Measurements from ENCODE around the gene OPCML. TPM values are rescaled to one million over a fixed set of nuclear protein-coding genes. Genes with fewer than 3 reads are reported as not detected.

OPCML gene
- total RNA-seq, 2 donors from 2014 or later = under 0.01 TPM; not detected in 1

DNA sequence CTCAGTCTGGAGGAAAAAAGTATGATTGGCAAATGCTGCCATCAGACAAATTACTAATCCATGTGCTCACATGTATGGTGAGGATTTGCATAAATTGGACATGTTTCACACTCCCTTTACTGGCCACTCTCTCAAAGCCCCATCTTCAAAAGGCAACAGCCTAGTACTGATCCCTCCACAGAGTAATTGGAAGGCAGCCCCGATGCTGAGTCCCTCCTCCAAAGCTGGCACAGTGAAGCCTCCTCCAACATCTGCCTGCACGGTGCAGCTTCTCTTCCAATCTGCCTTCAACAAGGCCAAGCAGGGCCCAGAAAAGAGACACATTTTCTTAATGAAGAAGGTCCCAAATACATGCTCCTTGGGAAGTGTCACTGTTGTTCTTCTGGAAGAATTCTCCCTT, 350.6 kb downstream of the OPCML start:
- H3K36me3 ChIP-seq (replicated peaks in 1 of 2; ENCODE audit: insufficient read depth in 1 of 2, low read depth in 2 of 2) = no peaks in the 10 kb centered on the region
- TF ChIP-seq POLR2A (IDR thresholded peaks at IDR 0.05) = no peak
- TF ChIP-seq, protein P1, sequence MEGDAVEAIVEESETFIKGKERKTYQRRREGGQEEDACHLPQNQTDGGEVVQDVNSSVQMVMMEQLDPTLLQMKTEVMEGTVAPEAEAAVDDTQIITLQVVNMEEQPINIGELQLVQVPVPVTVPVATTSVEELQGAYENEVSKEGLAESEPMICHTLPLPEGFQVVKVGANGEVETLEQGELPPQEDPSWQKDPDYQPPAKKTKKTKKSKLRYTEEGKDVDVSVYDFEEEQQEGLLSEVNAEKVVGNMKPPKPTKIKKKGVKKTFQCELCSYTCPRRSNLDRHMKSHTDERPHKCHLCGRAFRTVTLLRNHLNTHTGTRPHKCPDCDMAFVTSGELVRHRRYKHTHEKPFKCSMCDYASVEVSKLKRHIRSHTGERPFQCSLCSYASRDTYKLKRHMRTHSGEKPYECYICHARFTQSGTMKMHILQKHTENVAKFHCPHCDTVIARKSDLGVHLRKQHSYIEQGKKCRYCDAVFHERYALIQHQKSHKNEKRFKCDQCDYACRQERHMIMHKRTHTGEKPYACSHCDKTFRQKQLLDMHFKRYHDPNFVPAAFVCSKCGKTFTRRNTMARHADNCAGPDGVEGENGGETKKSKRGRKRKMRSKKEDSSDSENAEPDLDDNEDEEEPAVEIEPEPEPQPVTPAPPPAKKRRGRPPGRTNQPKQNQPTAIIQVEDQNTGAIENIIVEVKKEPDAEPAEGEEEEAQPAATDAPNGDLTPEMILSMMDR (IDR thresholded peaks at IDR 0.05) = no peak
- H3K4me3 ChIP-seq = no peak overlapping the region
- intact Hi-C loops (cut with DNase I) = no loop called here
- WGBS, 2 donors = 36 to 46% methylated on average over 2 of the region's 2 CpGs
- ATAC-seq = no peak
- H3K9me3 ChIP-seq = no peaks in the 10 kb centered on the region
- H3K4me1 ChIP-seq = no peaks in the 10 kb centered on the region
- no peak overlapping the region for H3K27ac ChIP-seq
- no peak for DNase-seq
- H3K27me3 ChIP-seq = no peaks in the 10 kb centered on the region

DNA sequence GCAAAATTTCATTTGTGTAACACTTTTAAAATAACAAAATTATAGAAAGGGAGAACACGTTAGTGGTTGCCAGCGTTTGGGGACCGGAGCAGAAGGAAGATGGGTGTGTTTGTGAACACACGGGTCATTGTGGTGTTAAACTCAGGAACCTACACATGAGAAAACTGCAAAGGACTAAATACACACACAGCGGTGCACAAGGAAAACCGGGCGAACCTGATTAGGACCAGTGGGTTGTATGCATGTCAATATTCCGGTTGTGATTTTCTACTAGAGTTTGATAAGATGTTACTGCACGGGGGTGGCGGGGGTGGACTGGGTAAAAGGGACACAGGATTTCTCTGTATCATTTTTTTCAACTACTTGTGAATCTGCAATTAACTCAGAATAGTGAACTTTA, 351.2 kb downstream of the OPCML start:
- H3K9me3 ChIP-seq = no peaks in the 10 kb centered on the region
- H3K4me3 ChIP-seq = no peak overlapping the region
- 11 to 19% methylated on average over 10 of the region's 10 CpGs for WGBS, 2 donors
- DNase-seq = no peak
- TF ChIP-seq, protein P1 (IDR thresholded peaks at IDR 0.05) = no peak
- no peak for TF ChIP-seq POLR2A (IDR thresholded peaks at IDR 0.05)
- no peaks in the 10 kb centered on the region for H3K36me3 ChIP-seq (replicated peaks in 1 of 2; ENCODE audit: insufficient read depth in 1 of 2, low read depth in 2 of 2)
- intact Hi-C loops (cut with DNase I) = no loop called here
- no peak for ATAC-seq
- no peak overlapping the region for H3K27ac ChIP-seq
- H3K27me3 ChIP-seq = no peaks in the 10 kb centered on the region
- no peaks in the 10 kb centered on the region for H3K4me1 ChIP-seq

GRCh38 chr11:133180201-133180600, 352.1 kb downstream of the OPCML start:
- no peak for DNase-seq
- intact Hi-C loops (cut with DNase I) = no loop called here
- no peak overlapping the region for H3K27ac ChIP-seq
- H3K36me3 ChIP-seq (replicated peaks in 1 of 2; ENCODE audit: insufficient read depth in 1 of 2, low read depth in 2 of 2) = no peaks in the 10 kb centered on the region
- no peaks in the 10 kb centered on the region for H3K9me3 ChIP-seq
- no peak for TF ChIP-seq POLR2A (IDR thresholded peaks at IDR 0.05)
- TF ChIP-seq, protein P1 (IDR thresholded peaks at IDR 0.05) = no peak
- H3K27me3 ChIP-seq = no peaks in the 10 kb centered on the region
- WGBS, 2 donors = 64 to 66% methylated on average over 6 to 7 of the region's 7 CpGs
- ATAC-seq = no peak
- H3K4me1 ChIP-seq = no peaks in the 10 kb centered on the region
- H3K4me3 ChIP-seq = no peak overlapping the region

DNA sequence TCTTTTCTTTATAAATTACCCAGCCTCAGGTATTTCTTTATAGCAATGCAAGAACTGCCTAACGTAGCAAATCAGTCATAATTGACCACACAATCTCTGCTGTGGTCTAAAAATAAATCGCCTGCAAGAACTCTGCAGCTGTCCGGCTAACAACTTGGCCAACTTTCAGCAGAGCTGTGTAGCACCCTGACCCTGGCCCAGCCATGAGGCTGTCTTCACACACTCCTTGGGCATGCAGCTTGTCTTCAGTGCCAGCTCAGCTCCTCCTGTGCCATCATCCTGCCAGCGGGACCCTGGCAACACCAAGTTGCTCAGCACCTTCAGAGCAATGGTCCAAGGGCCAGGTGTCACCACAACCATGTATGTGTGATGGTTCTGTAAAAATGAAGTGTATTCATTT, 355.6 kb downstream of the OPCML start:
- ATAC-seq (no peak), DNase-seq (no peak)
- intact Hi-C loops (cut with DNase I) = no loop called here
- H3K36me3 ChIP-seq (replicated peaks in 1 of 2; ENCODE audit: insufficient read depth in 1 of 2, low read depth in 2 of 2) = no peaks in the 10 kb centered on the region
- WGBS, 2 donors = 64 to 69% methylated on average over 4 of the region's 4 CpGs
- no peak overlapping the region for H3K4me3 ChIP-seq
- H3K4me1 ChIP-seq = no peaks in the 10 kb centered on the region
- H3K27me3 ChIP-seq = no peaks in the 10 kb centered on the region
- no peak overlapping the region for H3K27ac ChIP-seq
- no peak for TF ChIP-seq POLR2A (IDR thresholded peaks at IDR 0.05)
- TF ChIP-seq, protein P1 (IDR thresholded peaks at IDR 0.05) = no peak
- no peaks in the 10 kb centered on the region for H3K9me3 ChIP-seq

DNA sequence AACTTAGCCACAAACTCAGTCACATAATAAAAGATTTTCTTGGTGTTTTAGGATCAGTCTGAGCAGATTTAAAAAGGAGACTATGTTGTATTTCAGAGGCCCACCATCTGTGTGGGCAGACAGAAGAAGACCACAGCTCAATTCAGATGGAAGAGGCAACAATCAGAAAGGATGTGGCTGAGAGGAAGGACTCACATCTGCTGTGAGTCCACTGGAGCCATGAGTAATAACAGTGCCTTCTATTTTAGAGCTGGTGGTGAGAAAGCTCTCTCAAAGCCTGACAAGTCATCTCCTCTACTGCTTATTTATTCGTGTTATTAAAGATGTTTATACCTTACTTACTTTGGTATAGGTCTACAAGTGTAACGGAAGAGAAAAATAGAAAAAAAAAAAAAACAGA, 357.2 kb downstream of the OPCML start:
- no peak for DNase-seq
- TF ChIP-seq POLR2A (IDR thresholded peaks at IDR 0.05) = no peak
- TF ChIP-seq, protein P1 (IDR thresholded peaks at IDR 0.05) = no peak
- ATAC-seq = no peak
- intact Hi-C loops (cut with DNase I) = no loop called here
- no peak overlapping the region for H3K4me3 ChIP-seq
- no peak overlapping the region for H3K27ac ChIP-seq
- WGBS, 2 donors = 55 to 63% methylated on average over 2 of the region's 2 CpGs
- no peaks in the 10 kb centered on the region for H3K27me3 ChIP-seq
- no peaks in the 10 kb centered on the region for H3K4me1 ChIP-seq
- H3K9me3 ChIP-seq = no peaks in the 10 kb centered on the region
- no peaks in the 10 kb centered on the region for H3K36me3 ChIP-seq (replicated peaks in 1 of 2; ENCODE audit: insufficient read depth in 1 of 2, low read depth in 2 of 2)
